Urinary bladder (tissue), 2 donors: ENCODE measurements around the gene ATXN7. TPM values are rescaled to one million over a fixed set of nuclear protein-coding genes. Genes with fewer than 3 reads are reported as not detected.

Source experiments
- polyA plus RNA-seq: library from polyadenylated mRNA; stranded (reverse); fragments of 200-250 nt; gene quantifications from one replicate; pipeline ENCODE4 v1.2.3, GENCODE V29; 2013
- small RNA-seq: library from RNA; depleted of rRNA; stranded (forward); fragments of <200 nt; gene quantifications from one replicate; pipeline ENCODE3, GENCODE V24; 2014
- total RNA-seq: library from RNA; depleted of rRNA; stranded (reverse); fragments of >200 nt; gene quantifications from one replicate; pipeline ENCODE4 v1.2.3, GENCODE V29; 2014
- donor health status: healthy.

ATXN7 gene
- total and polyA plus RNA-seq, 2 donors: 6.2 to 27.0 TPM

Small RNA genes within 50 kb of the gene (small RNA-seq; reads per million reads assigned to genes)
- not detected for gene SCAANT1

Other genes with a start within 250 kb of the ATXN7 start
- not detected for gene SNTN, start 211.2 kb upstream of the ATXN7 start, total RNA-seq
- not detected for gene SNTN, start 211.2 kb upstream of the ATXN7 start, polyA plus RNA-seq
- gene C3orf49, start 44.6 kb upstream of the ATXN7 start, total RNA-seq: not detected
- gene C3orf49, start 44.6 kb upstream of the ATXN7 start, polyA plus RNA-seq: not detected
- 51.2 TPM for gene THOC7, start 62 bp upstream of the ATXN7 start, total RNA-seq
- 63.5 TPM for gene THOC7, start 62 bp upstream of the ATXN7 start, polyA plus RNA-seq
- gene SCAANT1, start 48.5 kb downstream of the ATXN7 start, total RNA-seq: not detected
- not detected for gene SCAANT1, start 48.5 kb downstream of the ATXN7 start, polyA plus RNA-seq
- 60.9 TPM for gene PSMD6, start 159.6 kb downstream of the ATXN7 start, total RNA-seq
- 78.8 TPM for gene PSMD6, start 159.6 kb downstream of the ATXN7 start, polyA plus RNA-seq